Neural crest cell (in vitro differentiated cells): ENCODE measurements around the gene NPIPB13. TPM values are rescaled to one million over a fixed set of nuclear protein-coding genes. Genes with fewer than 3 reads are reported as not detected.

ENCODE experiments used
- total RNA-seq: library from RNA; stranded (reverse); gene quantifications from 2 replicates; pipeline ENCODE4 v1.2.1, GENCODE V29; 2021

Gene NPIPB13
- total RNA-seq, 1 donor from 2014 or later, result 11.2 TPM

Other genes starting within 250 kb of the NPIPB13 start
- gene DOC2A, start 237.5 kb downstream of the NPIPB13 start, total RNA-seq, result 5.7 and 6.4 TPM in 2 replicates
- not detected in 2 replicates for gene C16orf92, start 225.3 kb downstream of the NPIPB13 start, total RNA-seq
- 14.2 and 15.3 TPM in 2 replicates for gene TLCD3B, start 217.2 kb downstream of the NPIPB13 start, total RNA-seq
- gene ALDOA, start 182.7 kb downstream of the NPIPB13 start, total RNA-seq, result 640 and 669 TPM in 2 replicates
- 141 and 144 TPM in 2 replicates for gene PPP4C, start 172.5 kb downstream of the NPIPB13 start, total RNA-seq
- gene TBX6, start 156.6 kb downstream of the NPIPB13 start, total RNA-seq, result 0.79 and 1.2 TPM in 2 replicates
- gene YPEL3, start 152.3 kb downstream of the NPIPB13 start, total RNA-seq, result 9.6 and 12.4 TPM in 2 replicates
- gene GDPD3, start 134.9 kb downstream of the NPIPB13 start, total RNA-seq, result 6.7 and 7.7 TPM in 2 replicates
- gene MAPK3, start 125.3 kb downstream of the NPIPB13 start, total RNA-seq, result 60.5 and 62.6 TPM in 2 replicates
- gene CORO1A, start 64.9 kb downstream of the NPIPB13 start, total RNA-seq, result 25.2 and 25.8 TPM in 2 replicates
- 103 and 118 TPM in 2 replicates for gene BOLA2B, start 54.8 kb downstream of the NPIPB13 start, total RNA-seq
- gene SLX1A, start 54.6 kb downstream of the NPIPB13 start, total RNA-seq, result 45.0 and 69.1 TPM in 2 replicates
- gene SULT1A3, start 49.2 kb downstream of the NPIPB13 start, total RNA-seq, result 23.9 and 26.4 TPM in 2 replicates
- 74.8 and 85.2 TPM in 2 replicates for gene CD2BP2, start 106.8 kb upstream of the NPIPB13 start, total RNA-seq
- gene TBC1D10B, start 122.0 kb upstream of the NPIPB13 start, total RNA-seq, result 39.7 and 45.6 TPM in 2 replicates
- not detected in 2 replicates for gene MYL11, start 126.3 kb upstream of the NPIPB13 start, total RNA-seq
- gene SEPTIN1, start 134.1 kb upstream of the NPIPB13 start, total RNA-seq, result 2.3 and 2.9 TPM in 2 replicates
- gene ZNF48, start 146.9 kb upstream of the NPIPB13 start, total RNA-seq, result 59.9 and 60.9 TPM in 2 replicates
- gene ZNF771, start 159.1 kb upstream of the NPIPB13 start, total RNA-seq, result 17.5 and 18.9 TPM in 2 replicates
- 91.6 and 94.3 TPM in 2 replicates for gene DCTPP1, start 181.6 kb upstream of the NPIPB13 start, total RNA-seq
- 29.6 and 30.5 TPM in 2 replicates for gene SEPHS2, start 197.4 kb upstream of the NPIPB13 start, total RNA-seq
- not detected in 2 replicates for gene ITGAL, start 224.3 kb upstream of the NPIPB13 start, total RNA-seq